Activated T-helper 1 cell treated with Interleukin-2 at 50 U/mL for 16 hours (primary cell): ENCODE results near the gene POC1A.
"Not testable (repeated sequence)": the region's sequence is repeated elsewhere in the genome, so short reads cannot be mapped to it uniquely, and the experiment has no call there.

Experiments used
- DNase-seq: peaks from one replicate; pipeline ENCODE4 v3.0.0-alpha.2; 2020; ENCODE audit warnings: low read depth

The POC1A gene

GRCh38 chr3:52046902-52047239 is 107.4 kb downstream of the POC1A start:
- no peak for DNase-seq

DNA sequence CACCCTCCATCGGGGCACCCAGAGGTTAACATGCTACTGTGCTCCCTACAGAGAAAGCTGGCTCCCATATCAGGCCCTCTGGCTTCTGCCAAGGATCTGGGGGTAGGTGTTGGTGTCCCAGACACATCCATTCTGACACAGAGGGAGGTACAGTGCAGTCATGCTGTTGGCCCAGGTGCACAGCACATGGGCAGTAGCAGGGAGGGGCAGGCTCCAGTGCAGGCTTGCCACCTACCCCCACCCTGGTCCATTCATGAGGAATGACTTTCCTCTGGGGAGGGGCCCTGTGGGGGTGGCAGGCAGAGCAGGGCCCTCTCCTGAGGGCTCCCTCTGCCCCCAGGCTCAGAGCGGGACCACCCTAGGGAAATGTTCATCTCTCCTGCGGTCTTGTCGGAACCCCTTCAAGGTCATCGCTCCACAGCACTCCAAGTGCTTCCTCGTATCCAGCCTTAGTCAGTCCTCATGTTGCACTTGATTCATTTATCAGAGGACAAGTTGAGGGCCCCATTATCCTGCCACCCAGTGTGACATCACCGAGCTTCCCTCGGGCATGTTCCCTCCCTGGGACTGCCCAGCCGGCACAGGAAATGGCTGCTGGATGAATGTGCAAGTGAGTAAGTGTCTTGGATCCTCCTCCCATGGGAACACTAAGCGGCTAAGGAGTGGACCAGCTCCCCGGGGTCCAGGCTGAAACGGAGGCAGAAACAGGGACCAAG is 107.9 kb downstream of the POC1A start:
- DNase-seq: no peak

DNA sequence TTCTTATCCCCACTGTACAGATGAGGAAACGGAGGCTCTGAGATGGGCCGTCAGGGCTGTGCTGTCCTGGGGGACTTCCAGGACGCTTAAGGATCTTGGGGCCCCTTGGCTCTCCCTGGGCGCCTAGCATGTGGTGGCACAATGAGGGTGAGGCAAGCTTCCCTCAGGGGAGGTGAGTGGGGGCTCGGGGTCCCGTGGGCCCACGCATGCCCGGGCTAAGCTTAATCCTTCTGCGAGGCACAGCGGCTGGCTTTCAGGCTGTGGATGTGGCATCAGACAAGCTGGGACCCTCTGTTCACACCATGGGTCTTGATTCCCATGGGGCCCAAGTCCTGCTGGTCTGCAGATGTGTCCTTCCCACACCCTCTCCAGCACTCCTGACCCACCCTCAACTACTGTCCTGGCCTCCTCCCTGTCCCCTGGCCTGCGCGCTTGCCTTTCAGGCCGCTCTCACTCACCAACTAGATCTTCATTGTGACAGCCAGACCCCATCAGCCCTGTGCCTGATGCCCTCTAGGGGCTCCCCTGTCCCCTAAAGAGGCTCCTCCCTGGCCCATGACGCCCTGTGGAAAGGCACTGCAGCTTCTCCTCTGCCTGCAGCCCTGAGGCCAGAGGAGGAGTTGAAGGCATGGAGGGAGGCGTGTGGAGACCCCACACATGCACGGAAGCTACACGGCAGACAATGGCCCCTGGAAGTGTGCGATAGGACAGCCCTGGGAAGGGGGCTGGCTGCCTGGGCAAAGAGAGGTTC is 109.2 kb downstream of the POC1A start:
- DNase-seq: no peak

GRCh38 chr3:52043750-52044149 is 110.5 kb downstream of the POC1A start:
- no peak for DNase-seq

DNA sequence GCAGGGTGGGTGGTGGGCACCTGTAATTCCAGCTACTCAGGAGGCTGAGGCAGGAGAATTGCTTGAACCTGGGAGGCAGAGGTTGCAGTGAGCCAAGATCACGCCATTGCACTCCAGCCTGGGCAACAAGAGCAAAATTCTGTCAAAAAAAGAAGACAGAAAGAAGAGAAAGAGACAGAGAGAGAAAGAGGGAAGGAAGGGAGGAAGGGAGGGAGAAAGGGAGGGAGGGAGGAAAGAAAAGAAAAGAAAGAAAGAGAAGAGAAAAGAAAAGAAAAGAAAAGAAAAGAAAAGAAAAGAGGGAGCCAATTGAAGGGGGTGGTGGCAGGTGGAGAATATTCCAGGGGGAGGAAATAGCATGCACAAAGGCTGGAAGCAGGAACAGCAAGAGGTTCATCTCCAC is 111.2 kb downstream of the POC1A start:
- not testable (repeated sequence) for DNase-seq

DNA sequence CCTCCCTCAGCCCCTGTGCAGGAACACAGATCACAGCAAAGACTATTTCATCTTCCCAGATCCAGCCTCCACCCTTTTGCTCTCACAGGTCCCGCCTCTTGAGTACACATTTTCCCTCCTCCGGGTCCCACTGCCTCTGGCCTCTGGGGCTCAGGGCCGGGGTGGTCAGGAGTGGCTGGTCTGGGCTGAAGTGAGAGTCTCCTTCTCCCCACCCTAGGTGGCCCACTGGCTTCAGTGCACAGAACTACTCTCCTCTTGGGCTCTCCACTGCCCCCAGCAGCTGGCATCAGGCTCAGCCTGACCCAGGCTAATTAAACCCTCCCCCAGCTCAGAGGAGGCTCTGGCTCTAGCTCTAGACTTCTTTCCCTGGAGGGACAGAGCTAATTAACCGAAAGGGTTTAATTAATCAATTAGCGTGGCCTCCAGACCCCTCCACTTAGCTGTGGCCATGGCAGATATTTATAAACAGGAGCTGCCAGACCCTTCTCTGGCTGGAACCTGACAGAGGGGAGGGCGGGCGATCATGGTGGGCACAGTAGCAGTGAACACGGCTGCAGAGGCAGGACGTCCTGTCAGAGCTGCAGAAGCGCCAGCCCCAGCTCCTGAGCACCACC is 113.0 kb downstream of the POC1A start:
- DNase-seq: no peak

DNA sequence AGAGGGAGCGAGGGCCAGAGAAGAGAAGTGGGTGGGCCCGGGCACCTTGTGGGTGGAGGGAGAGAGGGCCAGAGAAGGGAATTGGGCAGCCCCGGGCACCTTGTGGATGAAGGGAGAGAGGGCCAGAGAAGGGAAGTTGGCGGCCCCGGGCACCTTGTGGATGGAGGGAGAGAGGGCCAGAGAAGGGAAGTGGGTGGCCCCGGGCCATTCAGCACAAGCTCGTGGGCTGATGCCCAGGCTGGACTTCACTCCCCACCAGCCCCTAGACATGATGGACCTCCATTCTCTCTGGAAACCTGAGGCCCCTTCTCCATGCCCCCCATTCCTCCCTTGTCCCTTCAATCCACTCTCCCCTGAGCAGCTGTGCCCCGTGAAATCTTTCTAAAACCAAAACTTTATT is 113.6 kb downstream of the POC1A start:
- DNase-seq: no peak

DNA sequence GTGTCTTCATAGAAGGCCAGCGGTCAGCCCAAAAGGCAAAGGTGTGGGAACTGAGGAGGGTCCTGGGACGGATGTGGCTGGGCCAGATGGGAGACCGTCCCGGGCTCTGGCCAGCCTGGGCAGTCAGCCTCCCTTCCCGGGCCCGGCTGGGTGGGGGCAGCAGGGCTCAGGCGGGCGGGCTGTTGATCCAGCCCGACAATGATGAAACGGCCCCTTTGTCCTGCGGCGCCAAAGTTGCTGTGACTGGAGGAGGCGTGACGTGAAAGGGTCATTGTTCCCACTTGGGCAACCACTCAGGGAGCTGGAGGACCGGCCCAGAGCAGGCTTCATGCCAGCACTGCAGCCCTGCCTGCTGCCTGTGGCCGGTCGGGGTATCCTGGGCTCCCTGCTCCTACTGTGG is 114.4 kb downstream of the POC1A start:
- no peak for DNase-seq

DNA sequence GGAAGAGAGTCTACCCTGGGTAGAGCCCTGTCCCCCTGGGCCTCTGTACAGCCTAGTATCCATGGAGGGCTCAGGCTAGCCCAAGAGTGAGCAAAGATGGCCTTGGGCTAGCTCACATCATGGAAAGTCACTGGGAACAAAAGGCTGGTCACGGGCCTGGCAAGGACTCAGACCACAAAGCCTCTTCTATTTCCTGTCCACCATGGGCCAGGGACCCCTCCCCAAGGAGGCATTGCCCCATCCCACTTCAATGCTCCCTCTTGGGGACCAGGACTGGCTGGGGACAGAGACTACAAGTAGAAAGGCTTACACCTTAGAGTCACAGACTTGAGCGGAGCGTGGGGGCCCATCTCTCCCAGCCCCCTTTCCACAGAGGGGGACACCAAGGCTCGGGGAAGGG is 114.8 kb downstream of the POC1A start:
- no peak for DNase-seq

DNA sequence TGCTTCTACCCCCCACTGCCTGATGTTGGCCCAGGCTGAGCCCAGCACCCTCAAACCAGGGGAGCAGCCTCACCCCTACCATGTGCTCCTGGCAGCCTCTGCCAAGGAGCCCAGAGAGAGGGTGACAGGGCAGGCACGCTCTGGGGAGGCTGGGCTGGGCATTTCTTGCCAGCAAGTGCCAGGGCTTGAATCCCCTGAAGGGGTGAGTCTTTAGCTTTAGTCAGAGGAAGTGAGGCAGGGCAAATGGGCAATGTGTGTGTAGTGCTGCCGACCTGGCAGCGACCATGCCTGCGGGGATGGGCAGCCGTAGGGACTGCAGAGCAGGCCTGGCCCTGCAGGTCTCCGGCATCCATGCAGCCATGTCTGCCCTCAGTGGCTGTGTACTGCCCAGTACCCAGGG is 116.0 kb downstream of the POC1A start:
- DNase-seq: no peak

DNA sequence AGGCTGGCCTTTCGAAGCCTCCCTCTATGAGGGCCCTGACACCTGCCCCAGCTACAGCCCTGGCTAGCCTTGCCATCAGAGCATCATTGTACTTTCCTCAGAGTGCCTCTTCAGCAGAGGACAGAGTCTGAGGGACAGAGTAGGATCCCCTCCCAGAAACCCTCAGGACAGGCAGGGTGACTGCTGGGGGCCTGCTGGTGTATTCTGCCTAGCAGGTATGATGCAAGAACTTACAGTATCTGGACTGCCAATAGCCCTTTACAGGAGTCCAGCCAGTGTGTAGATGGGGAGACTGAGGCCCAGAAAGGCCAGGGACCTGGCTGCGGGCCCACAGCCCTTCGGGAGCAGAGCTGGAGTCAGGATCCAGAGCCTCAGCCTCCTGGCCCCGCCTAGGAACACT is 116.9 kb downstream of the POC1A start:
- DNase-seq: no peak

DNA sequence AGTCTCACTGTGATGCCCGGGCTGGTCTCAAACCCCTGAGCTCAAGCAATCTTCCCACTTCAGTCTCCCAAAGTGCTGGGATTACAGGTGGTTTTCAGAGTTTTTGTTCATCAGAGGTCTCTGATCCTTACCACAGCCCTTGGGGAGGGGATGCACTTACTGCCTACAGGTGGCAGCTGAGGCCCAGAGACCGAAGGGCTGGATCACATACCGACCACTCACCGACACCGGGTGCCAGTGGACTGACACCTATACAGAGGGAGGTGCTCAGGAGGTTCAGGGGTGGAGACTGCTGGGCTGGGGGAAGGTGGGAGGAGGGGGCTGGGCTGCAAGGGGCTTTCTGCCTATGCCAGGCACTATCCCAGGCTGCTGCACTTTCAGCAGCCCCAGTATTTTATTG is 117.4 kb downstream of the POC1A start:
- DNase-seq: no peak

GRCh38 chr3:52036222-52036694 is 118.0 kb downstream of the POC1A start:
- no peak for DNase-seq

DNA sequence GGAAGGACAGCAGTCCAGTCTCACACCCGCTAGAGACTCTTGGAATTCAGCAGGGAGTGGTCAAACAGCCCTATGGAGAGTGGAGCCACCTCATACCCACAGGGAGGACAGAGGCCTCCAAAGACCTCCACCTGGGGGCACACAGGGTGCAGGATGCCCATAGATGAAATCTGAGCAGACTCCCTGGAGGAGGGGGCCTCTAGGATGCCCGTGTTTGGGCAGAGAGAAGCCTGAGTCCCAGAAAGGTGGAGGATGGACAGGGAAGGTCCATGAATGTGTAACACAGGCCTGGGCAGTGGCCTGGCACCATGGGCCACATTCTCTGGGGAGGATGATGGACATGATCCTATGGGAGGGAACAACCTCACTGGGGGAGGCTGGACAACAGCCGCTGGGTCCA is 119.6 kb downstream of the POC1A start:
- DNase-seq: no peak

DNA sequence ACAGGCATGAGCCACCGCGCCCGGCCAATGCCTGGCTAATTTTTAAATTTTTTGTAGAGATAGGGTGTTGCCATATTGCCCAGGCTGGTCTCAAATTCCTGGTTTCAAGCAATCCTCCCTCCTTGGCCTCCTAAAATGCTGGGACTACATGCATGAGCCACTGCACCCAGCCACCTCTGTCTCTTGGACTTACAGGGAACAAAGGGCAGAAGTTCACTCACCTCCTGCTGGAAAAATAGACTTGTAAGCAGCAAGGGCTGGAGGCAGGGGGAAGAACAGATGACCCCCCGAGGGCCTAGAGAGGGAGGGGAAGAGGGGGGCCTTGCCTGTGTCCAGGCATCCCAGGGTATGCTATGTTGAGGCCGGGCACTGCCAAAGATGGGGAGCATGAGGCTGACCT is 120.0 kb downstream of the POC1A start:
- DNase-seq: no peak

GRCh38 chr3:52033748-52034147 is 120.5 kb downstream of the POC1A start:
- not testable (repeated sequence) for DNase-seq

GRCh38 chr3:52032702-52033408 is 121.4 kb downstream of the POC1A start:
- DNase-seq: no peak

DNA sequence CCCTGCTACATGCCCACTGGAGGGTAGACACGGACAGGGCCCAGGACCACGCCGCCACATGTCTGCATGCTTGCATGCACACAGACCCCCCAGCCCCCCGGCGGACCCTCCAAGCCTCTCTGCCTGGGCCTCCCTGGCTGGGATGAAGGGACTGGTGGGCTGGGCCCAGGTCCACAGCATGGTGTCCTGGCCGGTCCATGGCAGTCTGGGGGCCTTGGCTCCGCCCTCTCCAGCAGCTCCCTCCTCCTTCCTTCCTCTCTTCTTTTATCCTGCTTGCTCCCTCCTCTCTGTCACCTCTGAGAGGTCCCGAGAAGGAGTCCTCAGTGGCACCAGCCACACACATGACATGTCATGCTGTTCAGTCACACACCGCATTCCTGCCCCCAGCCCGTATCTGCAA is 122.3 kb downstream of the POC1A start:
- no peak for DNase-seq

DNA sequence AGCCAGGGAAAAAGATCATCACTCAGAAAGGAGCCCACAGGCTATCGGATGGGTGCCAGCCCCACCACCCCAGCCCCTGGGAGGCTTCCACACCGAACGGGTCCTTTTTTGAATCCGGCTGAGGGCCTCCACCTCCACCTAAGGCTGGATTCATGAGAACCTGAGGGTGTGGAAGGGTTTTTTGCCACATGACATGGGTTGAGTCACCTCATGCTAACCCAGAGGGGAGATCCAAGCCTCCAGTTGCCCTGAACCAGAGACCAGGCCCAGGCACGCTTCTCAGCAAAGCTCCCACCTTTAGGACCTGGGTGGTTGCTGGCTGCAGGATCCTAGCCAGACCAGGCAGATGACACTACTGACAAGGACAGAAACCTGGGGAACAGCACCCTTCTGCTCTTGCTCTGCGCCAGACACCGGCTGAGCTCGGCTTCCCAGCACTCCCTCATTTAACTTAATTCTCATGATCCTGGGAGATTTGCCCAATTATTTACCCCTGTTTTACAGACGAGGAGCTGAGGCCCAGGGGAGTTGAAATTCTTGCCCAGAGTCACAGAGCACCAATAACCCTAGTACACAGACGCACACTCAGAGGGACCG is 123.4 kb downstream of the POC1A start:
- no peak for DNase-seq

- no peak for DNase-seq
These were observed 124.7 kb downstream of the POC1A start for GRCh38 chr3:52029535-52029934.

- no peak for DNase-seq
These were observed 125.2 kb downstream of the POC1A start for GRCh38 chr3:52029053-52029452.

DNA sequence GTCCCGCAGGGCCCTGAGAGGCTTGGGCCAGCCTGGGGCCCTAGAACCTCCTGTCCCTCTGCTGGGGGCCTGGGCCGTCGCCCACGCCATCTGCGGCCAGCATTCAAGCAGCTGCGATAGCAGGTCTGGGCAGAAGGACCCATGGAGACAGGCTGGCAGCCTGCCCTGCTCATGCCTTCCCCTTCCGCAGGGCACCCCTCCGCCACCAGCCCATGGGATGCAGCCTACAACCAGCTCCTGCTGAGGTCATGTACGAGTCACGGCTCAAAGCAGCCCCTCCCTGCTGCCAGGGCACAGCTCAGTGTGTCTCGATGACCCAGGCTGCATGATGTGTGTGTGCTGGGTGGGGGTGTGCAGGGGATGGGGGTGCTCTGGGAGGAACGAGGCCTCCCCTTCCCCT is 125.7 kb downstream of the POC1A start:
- DNase-seq: no peak
